ENCODE measurements around the gene TF. TPM values are rescaled to one million over a fixed set of nuclear protein-coding genes. Genes with fewer than 3 reads are reported as not detected.

The TF gene
- polyA plus RNA-seq, 1 of the 3 experiments (the other 2 are of a cell fraction), result 0.08 TPM

DNA sequence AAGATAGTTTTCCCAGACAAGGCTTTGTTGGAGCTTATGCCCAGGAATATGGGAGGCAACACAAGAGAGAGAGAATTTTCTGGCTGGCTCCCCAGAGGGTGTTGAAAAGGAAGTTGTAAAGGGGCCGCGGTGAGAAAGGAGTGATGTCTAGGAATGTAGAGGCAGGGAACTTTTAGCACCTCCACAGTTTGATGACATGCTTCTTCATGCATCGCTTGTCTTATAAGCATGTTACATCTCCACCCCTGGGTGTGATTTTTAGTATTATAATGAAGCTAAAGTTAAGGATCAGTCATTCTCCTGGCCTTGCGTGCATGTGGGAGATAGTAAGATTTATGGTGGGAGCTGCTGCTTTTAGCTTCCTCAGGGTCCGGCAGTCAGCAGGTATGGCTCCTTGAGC, 32.8 kb upstream of the TF start:
- ChIA-PET POLR2A (no interaction called here), CTCF (no interaction called here)
- H3K79me2 ChIP-seq (ENCODE audit: insufficient read depth), result no peaks in the 10 kb centered on the region
- no peak overlapping the region for H2AFZ ChIP-seq (ENCODE audit: low read depth)
- H3K36me3 ChIP-seq (replicated peaks in 1 of 2; ENCODE audit: control insufficient read depth in 1 of 2, insufficient read depth in 2 of 2, low read length in 1 of 2), result no peaks in the 10 kb centered on the region
- DNase-seq, result no peak
- no peak overlapping the region for H3K27ac ChIP-seq (ENCODE audit: low read depth in 2 of 2, low read length in 1 of 2)
- H3F3A ChIP-seq (replicated peaks; ENCODE audit: insufficient read depth), result no peaks in the 10 kb centered on the region
- 72% methylated on average over 5 of the region's 5 CpGs for WGBS (ENCODE audit: low lambda C conversion rate)
- H3K9me2 ChIP-seq, result no peaks in the 10 kb centered on the region
- H3K9me3 ChIP-seq, result no peaks in the 10 kb centered on the region
- no peak overlapping the region for H3K9ac ChIP-seq
- TF ChIP-seq, protein P1, sequence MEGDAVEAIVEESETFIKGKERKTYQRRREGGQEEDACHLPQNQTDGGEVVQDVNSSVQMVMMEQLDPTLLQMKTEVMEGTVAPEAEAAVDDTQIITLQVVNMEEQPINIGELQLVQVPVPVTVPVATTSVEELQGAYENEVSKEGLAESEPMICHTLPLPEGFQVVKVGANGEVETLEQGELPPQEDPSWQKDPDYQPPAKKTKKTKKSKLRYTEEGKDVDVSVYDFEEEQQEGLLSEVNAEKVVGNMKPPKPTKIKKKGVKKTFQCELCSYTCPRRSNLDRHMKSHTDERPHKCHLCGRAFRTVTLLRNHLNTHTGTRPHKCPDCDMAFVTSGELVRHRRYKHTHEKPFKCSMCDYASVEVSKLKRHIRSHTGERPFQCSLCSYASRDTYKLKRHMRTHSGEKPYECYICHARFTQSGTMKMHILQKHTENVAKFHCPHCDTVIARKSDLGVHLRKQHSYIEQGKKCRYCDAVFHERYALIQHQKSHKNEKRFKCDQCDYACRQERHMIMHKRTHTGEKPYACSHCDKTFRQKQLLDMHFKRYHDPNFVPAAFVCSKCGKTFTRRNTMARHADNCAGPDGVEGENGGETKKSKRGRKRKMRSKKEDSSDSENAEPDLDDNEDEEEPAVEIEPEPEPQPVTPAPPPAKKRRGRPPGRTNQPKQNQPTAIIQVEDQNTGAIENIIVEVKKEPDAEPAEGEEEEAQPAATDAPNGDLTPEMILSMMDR (IDR thresholded peaks at IDR 0.05), result no peak
- no peak for TF ChIP-seq GATA2 (CRISPR knock-in tag; IDR thresholded peaks at IDR 0.05)
- TF ChIP-seq, protein P2, sequence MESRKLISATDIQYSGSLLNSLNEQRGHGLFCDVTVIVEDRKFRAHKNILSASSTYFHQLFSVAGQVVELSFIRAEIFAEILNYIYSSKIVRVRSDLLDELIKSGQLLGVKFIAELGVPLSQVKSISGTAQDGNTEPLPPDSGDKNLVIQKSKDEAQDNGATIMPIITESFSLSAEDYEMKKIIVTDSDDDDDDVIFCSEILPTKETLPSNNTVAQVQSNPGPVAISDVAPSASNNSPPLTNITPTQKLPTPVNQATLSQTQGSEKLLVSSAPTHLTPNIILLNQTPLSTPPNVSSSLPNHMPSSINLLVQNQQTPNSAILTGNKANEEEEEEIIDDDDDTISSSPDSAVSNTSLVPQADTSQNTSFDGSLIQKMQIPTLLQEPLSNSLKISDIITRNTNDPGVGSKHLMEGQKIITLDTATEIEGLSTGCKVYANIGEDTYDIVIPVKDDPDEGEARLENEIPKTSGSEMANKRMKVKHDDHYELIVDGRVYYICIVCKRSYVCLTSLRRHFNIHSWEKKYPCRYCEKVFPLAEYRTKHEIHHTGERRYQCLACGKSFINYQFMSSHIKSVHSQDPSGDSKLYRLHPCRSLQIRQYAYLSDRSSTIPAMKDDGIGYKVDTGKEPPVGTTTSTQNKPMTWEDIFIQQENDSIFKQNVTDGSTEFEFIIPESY (IDR thresholded peaks at IDR 0.05; ENCODE audit: borderline replicate concordance, low read depth), result no peak
- no peak for TF ChIP-seq MXI1 (IDR thresholded peaks at IDR 0.05; ENCODE audit: low read depth, low read length)
- TF ChIP-seq, protein P3, sequence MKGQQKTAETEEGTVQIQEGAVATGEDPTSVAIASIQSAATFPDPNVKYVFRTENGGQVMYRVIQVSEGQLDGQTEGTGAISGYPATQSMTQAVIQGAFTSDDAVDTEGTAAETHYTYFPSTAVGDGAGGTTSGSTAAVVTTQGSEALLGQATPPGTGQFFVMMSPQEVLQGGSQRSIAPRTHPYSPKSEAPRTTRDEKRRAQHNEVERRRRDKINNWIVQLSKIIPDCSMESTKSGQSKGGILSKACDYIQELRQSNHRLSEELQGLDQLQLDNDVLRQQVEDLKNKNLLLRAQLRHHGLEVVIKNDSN (IDR thresholded peaks at IDR 0.05; ENCODE audit: borderline replicate concordance, low read depth), result no peak
- TF ChIP-seq EZH2phosphoT487 (IDR thresholded peaks at IDR 0.05; ENCODE audit: borderline replicate concordance, low read depth), result no peak
- TF ChIP-seq, protein P4, sequence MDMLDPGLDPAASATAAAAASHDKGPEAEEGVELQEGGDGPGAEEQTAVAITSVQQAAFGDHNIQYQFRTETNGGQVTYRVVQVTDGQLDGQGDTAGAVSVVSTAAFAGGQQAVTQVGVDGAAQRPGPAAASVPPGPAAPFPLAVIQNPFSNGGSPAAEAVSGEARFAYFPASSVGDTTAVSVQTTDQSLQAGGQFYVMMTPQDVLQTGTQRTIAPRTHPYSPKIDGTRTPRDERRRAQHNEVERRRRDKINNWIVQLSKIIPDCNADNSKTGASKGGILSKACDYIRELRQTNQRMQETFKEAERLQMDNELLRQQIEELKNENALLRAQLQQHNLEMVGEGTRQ (IDR thresholded peaks at IDR 0.05; ENCODE audit: borderline replicate concordance, low read depth, low read length), result no peak
- TF ChIP-seq, protein P5, sequence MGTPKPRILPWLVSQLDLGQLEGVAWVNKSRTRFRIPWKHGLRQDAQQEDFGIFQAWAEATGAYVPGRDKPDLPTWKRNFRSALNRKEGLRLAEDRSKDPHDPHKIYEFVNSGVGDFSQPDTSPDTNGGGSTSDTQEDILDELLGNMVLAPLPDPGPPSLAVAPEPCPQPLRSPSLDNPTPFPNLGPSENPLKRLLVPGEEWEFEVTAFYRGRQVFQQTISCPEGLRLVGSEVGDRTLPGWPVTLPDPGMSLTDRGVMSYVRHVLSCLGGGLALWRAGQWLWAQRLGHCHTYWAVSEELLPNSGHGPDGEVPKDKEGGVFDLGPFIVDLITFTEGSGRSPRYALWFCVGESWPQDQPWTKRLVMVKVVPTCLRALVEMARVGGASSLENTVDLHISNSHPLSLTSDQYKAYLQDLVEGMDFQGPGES (IDR thresholded peaks at IDR 0.05; ENCODE audit: low read depth, low read length), result no peak
- no peak for TF ChIP-seq NRF1 (IDR thresholded peaks at IDR 0.05; ENCODE audit: low read depth, low read length)
- no peak for TF ChIP-seq GABPA (IDR thresholded peaks at IDR 0.05; ENCODE audit: low read depth)
- no peak for TF ChIP-seq SMC3 (IDR thresholded peaks at IDR 0.05; ENCODE audit: low read depth, low read length)
- TF ChIP-seq YY1 (IDR thresholded peaks at IDR 0.05; ENCODE audit: low read depth), result no peak
- no peak for TF ChIP-seq FOXJ3 (CRISPR knock-in tag; IDR thresholded peaks at IDR 0.05)
- TF ChIP-seq POLR2AphosphoS5 (IDR thresholded peaks at IDR 0.05; ENCODE audit: low read depth, low read length), result no peak
- TF ChIP-seq, protein P6, sequence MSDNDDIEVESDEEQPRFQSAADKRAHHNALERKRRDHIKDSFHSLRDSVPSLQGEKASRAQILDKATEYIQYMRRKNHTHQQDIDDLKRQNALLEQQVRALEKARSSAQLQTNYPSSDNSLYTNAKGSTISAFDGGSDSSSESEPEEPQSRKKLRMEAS (IDR thresholded peaks at IDR 0.05; ENCODE audit: low read depth), result no peak
- H4K20me1 ChIP-seq (ENCODE audit: insufficient read depth), result no peaks in the 10 kb centered on the region
- no peaks in the 10 kb centered on the region; a peak in 1 of 4 replicates for H3K4me1 ChIP-seq (ENCODE audit: control insufficient read depth in 1 of 2, insufficient read depth in 2 of 2, low read depth in 1 of 2, low read length in 1 of 2)
- H3K4me3 ChIP-seq (ENCODE audit: low read depth in 2 of 2, low read length in 1 of 2), result no peak overlapping the region
- H3K4me2 ChIP-seq, result no peak overlapping the region
- H3K27me3 ChIP-seq (ENCODE audit: insufficient read depth), result peaks cover 12% of the 10 kb centered on the region; the same call in 1 of the 2 replicates
